HEK293T (cell line): Measurements from ENCODE around the gene EIF3J.

Experiments used
- ELF4 ChIP-seq: fragments of 450-650 bp; IDR thresholded peaks from 2 replicates; pipeline ENCODE4 v1.6.1; 2017; ENCODE audit warnings: antibody characterized with exemption
- FOXA1 ChIP-seq: fragments of 450-650 bp; IDR thresholded peaks from 2 replicates; pipeline ENCODE4 v1.6.1; 2016; ENCODE audit warnings: mild to moderate bottlenecking
- FOXM1 ChIP-seq: fragments of 450-650 bp; IDR thresholded peaks from 2 replicates; pipeline ENCODE4 v1.6.1; 2017; ENCODE audit warnings: mild to moderate bottlenecking, borderline replicate concordance
- L3MBTL2 ChIP-seq: fragments of 450-650 bp; conservative IDR thresholded peaks from 2 replicates; pipeline ENCODE4 v1.6.1; 2016; ENCODE audit warnings: mild to moderate bottlenecking
- NFRKB ChIP-seq: fragments of 450-650 bp; IDR thresholded peaks from 2 replicates; pipeline ENCODE4 v1.6.1; 2016; ENCODE audit warnings: mild to moderate bottlenecking, moderate library complexity
- SP1 ChIP-seq: fragments of 450-650 bp; IDR thresholded peaks from 2 replicates; pipeline ENCODE4 v1.6.1; 2017
- SUZ12 ChIP-seq: fragments of 450-650 bp; IDR thresholded peaks from 2 replicates; pipeline ENCODE4 v1.6.1; 2016; ENCODE audit warnings: mild to moderate bottlenecking

DNA sequence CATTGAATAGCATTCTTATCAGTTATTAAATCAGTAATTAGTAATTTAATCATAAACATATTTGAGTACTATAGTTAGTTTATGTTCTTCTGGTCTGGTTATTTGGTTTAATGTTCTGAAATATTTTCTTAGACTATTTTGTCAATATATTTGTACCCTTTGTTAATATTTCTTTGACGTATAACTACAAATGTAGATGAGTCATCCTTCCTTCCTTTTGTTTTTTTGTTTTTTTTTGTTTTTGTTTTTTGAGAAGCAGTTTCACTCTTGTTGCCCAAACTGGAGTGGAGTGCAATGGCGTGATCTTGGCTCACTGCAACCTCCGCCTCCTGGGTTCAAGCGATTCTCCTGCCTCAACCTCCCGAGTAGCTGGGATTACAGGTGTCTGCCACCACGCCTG is 17.4 kb upstream of the EIF3J start:
- TF ChIP-seq ELF4 (no peak), L3MBTL2 (no peak), SUZ12 (no peak), FOXM1 (no peak), FOXA1 (no peak), SP1 (no peak), NFRKB (no peak)
